HG02623 (cell line): ENCODE measurements around the gene SLC6A4.
"Not testable (repeated sequence)": the region's sequence is repeated elsewhere in the genome, so short reads cannot be mapped to it uniquely, and the experiment has no call there.

Experiments used
- ATAC-seq: cut with Tn5 transposase; IDR thresholded peaks from one replicate; pipeline ENCODE4 v1.9.1; 2021; ENCODE audit warnings: moderate library complexity; ENCODE audit not compliant: unreplicated experiment

Gene SLC6A4

GRCh38 chr17:30239089-30239462 lies 3.6 kb upstream of the SLC6A4 start:
- no peak for ATAC-seq

DNA sequence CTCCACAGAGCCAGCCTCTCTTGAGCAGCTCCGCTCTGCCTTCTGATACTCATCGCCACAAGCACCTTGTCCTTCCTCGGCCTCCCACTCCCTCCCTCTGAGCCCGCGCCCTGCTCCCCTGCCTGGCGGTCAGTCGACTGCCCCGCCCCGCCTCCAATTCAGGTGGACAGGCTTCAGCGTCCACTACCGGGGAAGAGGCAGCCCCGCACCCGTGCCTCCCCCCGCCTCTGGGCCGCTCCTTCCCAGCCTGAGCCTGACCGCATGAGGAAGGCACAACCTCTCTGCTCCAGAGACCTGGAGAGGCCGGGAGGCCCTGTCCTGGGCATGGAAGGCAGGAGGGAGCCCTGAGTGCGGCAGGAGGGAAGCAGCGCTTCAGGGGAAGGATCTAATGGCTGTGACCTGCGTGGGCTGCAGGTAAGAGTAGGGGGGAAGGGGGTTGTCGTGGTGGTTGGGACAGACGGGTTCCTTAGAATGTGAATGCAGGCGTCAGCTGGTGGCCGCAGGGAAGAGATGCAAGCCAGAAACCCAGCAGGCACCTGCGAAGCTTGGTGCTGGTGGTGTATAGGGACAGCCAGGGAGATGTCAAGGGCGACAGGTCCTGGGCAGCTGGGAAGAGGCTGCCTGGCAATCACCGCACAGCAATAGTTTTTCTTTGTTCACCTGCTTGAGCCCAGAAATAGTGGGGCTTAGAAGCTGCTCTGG lies 3.0 kb upstream of the SLC6A4 start:
- ATAC-seq, result no peak

- no peak for ATAC-seq
Observed at GRCh38 chr17:30238003-30238344, 2.5 kb upstream of the SLC6A4 start.

DNA sequence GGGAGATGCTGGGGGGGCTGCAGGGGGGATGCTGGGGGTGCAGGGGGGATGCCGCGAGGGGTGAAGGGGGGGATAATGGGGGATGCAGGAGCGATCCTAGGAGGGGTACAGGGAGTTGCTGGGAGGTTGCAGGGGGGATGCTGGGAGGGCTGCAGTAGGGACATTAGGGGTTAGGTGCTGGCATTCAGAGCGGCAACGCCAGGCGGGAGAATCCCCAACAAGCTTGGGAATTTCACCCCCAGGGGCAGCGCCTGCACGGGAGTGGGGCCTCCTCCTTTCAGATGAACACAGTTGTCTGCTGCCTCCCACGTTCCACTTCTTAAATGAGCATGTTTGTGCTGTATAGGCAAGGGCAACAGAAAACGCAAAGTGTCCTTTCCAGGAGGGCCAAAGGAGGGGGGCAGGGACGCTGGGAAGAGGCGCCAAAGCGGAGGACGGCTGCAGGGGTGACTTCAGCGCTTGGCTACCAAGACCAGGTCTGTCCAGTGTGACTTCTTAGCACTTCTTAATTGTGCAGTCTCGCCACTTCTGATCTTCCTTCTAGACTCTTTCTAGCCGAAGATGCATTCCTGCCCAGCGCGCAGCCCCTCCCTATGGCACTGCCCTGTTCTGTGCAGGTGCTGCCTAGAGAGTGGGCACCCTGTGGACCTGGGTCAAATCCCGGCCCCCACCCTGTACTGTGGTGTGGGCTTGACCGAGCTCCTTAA lies 2.0 kb upstream of the SLC6A4 start:
- ATAC-seq, result no peak

GRCh38 chr17:30236766-30237165 lies 1.3 kb upstream of the SLC6A4 start:
- ATAC-seq, result no peak

DNA sequence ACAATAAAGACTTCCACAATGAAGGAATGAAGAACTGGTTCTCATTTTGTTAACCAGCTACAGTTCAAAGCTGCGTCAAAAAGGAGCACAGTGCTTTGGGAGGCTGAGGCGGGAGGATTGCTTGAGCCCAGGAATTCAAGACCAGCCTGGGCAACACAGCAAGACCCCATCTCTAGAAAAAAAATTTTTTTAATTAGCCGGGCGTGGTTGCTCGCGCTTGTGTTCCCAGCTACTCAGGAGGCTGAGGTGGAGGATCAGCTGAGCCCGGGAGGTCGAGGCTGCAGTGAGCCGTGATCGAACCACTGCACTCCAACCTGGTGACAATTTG lies 764 bp upstream of the SLC6A4 start:
- no peak for ATAC-seq

GRCh38 chr17:30234964-30235363 lies 533 bp downstream of the SLC6A4 start:
- no peak for ATAC-seq

DNA sequence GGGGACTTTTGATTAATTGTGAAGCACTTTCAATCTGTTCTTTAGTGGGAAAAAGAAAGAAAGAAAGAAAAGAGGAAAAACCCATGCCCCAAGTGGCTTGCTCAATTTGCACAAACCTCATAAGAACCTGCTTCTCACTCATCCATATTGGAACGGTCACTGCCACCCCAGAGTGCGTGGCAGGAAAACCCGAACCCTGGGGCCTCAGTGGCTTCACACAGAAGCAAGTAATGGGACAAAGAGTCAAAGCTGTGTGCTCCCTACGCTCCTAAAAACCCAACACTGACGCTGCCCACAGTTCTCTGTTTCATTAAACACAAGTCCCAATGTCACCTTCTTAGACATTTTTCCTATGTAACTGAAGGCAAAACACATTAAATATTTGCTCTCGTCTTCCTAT lies 1.2 kb downstream of the SLC6A4 start:
- no peak for ATAC-seq

- no peak for ATAC-seq
Observed at GRCh38 chr17:30232824-30233427, 2.6 kb downstream of the SLC6A4 start.

DNA sequence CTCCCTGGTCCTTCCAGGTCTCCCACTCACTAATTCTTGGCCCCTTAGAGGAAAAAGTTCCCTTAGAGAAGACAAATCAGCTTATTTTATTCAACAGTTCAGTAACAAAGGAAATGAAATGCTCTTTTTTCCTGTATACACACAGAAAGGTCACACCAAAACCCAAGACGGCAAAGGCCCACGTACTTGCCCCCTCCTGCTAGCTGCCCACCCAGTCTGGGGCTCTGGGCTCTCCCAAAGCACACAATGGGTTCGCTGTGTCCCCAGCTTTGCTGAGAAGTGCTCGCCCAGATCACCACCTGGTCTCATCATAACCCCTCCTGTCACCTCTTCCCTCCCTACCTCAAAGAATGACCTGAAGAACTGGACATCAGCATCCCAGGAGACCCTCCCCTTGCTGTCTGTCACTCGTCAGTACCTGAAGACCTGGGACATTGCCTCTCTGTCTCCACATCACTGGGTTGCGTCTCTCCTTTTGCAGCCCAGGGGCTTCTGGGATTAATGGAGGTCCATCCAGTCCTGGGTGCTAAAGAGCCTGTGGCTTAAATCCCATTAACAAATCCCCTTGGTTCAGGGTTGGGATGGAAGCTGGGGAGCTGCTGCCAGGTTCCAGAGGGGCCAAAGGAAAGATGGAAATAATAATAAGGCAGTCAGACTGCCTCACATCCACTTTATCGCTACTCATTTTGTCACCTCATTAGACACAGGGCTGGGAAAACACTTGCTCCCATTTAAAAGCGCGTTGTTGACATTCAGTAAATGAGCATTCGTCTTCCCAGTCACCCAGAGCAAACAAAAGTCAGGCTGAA lies 3.3 kb downstream of the SLC6A4 start:
- ATAC-seq, result no peak

DNA sequence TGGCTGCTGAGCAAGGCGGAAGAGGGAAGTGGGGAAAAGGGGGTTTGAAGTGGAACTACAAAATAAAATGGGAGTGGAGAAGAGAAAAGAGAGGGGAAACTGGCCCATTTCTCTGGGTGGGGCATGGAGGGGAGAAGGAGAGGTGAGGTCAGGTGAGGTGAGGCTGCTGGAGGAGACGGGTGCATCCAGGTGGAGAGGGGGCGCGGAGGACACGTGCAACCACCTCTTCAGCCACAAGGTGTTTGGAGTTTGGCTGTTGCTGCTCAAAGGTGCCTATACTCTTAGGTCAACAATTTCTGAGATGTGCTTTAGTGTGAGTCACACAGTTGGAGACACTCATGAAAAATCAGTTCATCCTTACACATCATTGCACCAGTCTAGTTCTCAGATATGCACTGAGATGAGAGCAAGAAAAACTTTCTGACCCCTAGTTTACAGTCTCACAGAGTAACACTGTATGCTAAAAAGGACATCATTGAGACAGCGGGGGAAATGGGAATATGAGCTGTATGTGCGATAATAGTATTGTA lies 4.8 kb downstream of the SLC6A4 start:
- no peak for ATAC-seq

- not testable (repeated sequence) for ATAC-seq
Observed at GRCh38 chr17:30230009-30230408, 5.5 kb downstream of the SLC6A4 start.

GRCh38 chr17:30229012-30229411 lies 6.5 kb downstream of the SLC6A4 start:
- no peak for ATAC-seq

GRCh38 chr17:30228011-30228410 lies 7.5 kb downstream of the SLC6A4 start:
- ATAC-seq, result no peak

- no peak for ATAC-seq
Observed at GRCh38 chr17:30226878-30227277, 8.6 kb downstream of the SLC6A4 start.

GRCh38 chr17:30225919-30226553 lies 9.5 kb downstream of the SLC6A4 start:
- ATAC-seq, result no peak

DNA sequence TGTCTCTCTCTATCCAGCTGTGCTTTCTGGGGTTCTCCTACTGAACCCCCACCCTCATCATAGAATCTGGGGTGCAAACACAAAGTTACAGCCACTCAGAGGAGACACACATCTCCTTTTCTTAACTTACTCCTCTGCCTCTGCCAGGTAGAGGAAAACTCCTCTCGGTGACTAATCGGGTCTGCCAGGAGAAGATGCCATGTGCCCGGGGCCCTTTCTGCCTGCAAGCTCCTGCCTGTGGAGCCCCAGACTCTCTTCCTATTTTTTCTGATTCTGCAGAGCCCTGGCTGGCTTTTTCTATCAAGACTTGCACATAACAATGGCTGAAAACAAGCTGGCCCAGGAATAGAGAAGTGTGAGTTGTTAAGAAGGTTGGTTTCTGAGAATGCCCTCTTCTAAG lies 10.4 kb downstream of the SLC6A4 start:
- no peak for ATAC-seq

DNA sequence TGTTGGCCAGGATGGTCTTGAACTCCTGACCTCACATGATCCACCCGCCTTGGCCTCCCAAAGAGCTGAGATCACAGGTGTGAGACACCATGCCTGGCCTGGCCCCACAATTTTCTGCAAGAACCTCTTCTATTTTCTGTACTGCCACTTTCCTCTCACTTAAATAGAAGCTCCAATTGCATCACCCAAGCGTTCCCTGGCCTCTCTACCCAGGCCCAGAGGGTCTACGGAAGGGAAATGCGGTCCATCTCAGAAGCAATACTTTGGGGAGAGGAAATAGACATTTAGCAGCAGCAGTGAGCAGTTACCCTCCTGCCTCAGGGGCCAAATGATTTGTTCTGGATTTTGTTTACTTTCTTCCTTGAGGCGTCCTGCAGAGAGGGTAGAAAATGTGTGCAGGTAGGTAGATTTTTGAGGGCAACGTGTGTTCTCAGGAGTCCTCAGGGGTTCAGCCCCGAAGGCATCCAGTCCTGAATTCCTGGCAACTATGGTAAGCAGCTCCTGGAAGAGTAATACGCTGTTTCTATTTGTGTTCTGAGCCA lies 11.0 kb downstream of the SLC6A4 start:
- no peak for ATAC-seq

DNA sequence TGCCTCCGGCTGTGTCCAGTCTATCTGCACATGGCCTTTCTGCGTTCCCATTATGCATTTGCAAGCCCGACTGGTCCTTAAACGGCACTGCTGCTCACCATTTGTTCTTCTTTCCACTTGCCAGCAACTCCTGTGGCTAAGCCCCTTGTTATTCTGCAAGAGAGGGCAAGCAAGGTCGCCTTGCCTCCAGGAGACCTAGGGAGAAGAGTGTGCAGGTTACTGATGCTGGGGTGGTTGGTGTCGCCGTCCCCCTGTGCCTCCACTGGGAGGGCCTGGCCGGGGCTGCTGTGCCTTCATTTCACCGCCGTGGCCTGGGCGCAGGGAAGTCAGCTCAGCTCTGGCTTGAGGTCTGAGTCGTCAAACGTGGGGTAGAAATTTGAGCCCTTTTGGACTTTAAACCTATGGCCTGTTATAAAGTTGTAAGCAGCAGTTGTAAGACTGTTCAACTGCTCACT lies 12.7 kb downstream of the SLC6A4 start:
- ATAC-seq, result no peak

DNA sequence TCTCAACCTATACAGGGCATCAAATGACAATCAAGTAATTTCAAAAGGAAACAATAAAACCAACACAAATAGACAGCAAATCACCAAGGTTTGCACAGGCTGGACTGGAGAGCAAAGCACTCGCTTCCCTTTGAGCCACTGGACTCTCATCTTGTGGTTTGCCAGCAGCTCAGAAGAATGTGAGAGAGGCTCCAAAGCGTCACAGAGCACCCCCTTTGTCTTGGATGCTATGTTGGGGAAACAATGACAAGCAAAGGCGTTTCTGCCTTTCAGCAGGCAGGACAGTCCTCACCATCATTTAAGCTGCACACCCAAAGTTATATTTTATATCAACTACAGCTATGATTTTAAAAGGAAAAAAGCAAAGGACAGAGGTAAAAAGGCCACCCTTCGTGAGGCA lies 13.2 kb downstream of the SLC6A4 start:
- ATAC-seq, result no peak

GRCh38 chr17:30221346-30221745 lies 14.2 kb downstream of the SLC6A4 start:
- ATAC-seq, result no peak
